NOMO-1 (cell line): Measurements from ENCODE around the gene STK32C.
"Not testable (repeated sequence)": the region's sequence is repeated elsewhere in the genome, so short reads cannot be mapped to it uniquely, and the experiment has no call there.

Source experiments
- DNase-seq, 2 experiments: peaks; one replicate each; lab custom pipeline; 2025; ENCODE audit not compliant: unreplicated experiment in 2 of 2; lab: John Stamatoyannopoulos, UW

STK32C gene

DNA sequence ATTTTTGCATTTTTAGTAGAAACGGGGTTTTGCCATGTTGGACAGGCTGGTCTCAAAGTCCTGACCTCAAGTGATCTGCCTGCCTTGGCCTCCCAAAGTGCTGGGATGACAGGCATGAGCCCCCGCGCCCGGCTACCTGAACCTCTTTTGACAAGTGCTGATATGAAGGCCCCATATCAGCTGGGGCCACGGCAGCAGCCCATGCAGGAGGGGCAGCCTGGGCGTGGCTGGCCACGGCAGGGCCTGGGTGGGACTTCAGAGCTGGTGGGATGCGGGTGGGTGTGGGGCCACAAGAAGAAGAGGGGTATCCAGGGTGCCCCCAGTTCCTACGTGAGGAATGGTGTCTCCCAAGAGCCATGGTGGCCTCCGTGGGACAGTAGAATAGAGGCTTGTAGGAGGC lies 31.1 kb upstream of the STK32C start:
- no peak for DNase-seq

DNA sequence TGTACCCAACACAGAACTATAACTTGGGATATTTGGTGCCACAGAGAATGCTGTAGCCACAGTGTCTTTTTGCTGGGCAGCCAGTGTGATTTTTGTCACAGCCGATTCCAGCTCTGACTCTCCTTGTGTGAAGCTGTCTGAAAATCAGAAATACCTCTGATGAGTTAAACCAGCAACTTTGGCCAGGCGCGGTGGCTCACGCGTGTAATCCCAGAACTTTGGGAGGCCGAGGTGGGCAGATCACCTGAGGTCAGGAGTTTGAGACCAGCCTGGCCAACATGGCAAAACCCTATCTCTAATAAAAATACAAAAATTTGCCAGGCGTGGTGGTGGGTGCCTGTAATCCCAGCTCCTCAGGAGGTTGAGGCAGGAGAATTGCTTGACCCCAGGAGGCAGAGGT lies 30.1 kb upstream of the STK32C start:
- not testable (repeated sequence) for DNase-seq

DNA sequence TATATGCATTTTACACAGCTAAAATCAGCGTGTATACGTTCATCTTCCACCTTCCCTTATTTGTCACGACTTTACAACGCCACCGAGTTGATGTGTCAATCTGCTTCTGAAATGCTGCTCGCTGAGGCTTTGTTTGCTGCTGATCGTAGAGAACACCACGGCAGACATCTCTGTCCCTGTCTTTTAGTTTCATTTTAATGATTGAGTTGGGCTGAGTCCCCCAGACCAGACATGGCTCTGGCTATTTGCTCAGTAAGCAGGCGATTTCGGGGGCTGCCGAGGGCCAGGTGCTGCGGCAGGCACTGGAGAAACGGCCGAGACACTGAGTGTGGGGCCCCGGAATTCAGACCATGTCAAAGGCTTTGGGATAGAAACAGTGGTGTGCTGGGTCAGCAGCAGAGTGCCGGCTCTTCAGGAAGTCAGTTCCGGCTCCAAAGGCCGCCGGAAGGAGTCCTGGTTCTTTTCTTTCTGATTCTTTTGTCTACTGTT lies 29.2 kb upstream of the STK32C start:
- peak; percentile 32 to 55 for DNase-seq

DNA sequence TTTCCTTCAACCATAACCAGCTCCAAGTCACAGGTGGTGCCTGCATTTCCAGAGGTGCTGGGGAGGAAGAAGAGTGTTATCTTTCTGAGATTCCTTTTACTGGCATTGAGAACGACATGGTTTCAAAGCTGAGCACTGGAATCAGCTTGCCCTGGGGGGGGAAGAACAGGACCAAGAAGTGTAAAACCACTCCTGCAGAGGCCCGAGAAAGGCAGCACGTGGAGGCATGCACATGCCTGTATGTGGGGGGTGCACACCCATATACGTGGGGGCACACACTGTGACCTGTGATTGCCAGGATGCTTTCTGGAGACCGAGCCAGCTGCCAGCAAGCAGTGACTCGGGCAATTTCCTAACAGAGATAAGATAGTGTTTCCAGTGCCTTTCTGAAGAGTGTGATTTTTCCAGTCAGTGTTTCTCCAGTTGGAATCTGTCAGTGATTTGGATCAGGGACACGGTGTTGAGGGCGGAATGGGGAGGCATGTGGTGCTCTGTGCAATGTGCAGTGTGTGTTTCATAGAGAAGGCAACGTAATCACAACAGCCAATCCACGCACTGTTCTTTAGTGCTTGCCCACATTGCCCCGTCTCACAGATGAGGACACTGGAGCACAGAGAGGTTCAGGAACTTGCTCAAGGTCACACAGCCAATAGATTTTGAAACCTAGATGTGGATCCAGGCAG lies 28.5 kb upstream of the STK32C start:
- DNase-seq = no peak

DNA sequence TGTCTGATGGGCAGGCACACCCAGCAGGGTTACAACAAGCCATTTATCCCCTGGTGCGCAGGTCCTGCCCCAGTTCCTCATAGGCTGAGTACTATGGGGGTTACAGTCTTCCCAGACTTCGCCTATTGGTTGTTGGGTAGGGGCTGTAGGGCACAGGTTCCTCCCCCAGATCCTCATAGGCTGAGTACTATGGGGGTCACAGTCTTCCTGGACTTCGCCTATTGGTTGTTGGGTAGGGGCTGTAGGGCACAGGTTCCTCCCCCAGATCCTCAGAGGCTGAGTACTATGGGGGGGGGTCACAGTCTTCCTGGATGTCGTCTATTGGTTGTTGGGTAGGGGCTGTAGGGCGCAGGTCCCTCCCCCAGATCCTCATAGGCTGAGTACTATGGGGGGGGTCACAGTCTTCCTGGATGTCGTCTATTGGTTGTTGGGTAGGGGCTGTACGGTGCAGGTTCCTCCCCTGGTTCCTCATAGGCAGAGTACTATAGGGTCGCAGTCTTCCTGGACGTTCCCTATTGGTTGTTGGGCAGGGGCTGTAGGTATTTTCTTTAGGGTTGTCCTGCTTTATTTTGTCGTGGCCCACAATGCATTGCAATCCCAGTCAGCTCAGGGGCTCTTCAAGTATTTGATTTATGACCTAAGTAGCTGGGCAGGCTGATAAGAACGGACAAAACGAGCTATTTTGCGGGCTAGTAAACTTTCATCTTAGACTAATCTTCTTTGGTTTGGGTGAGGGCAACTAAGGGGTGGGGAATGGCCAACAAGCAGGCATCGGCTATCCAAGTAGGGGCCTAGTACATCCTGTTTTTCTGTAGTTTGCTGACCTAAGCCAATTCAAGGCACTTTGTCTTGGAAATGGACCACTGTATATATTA lies 27.7 kb upstream of the STK32C start:
- peak; percentile 100 for DNase-seq

DNA sequence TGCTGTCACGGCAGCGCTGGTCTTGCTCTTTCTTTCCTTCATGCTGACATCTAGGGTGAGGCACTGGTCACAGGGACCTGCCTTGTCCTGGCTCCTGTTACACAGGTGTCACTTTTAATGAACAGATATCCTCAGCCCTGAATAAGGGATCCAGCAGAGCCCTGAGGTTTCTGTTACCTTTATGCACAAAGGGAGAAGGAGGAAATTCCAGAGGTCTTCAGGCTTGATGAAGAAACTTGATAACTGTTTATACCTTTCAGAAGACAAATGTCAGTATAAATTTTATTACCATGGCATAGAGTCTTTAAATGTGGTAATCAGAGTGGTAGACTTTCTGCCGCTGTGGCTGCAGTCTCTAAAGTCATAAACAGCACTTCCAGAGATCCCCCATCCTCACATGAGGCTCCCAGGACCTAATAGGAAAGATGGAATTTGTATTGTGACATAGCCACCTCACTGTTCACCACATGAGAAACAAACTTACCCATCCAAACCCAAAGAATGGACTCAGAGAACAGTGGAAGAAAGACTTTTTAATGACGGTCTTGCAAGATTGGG lies 27.0 kb upstream of the STK32C start:
- no peak for DNase-seq

DNA sequence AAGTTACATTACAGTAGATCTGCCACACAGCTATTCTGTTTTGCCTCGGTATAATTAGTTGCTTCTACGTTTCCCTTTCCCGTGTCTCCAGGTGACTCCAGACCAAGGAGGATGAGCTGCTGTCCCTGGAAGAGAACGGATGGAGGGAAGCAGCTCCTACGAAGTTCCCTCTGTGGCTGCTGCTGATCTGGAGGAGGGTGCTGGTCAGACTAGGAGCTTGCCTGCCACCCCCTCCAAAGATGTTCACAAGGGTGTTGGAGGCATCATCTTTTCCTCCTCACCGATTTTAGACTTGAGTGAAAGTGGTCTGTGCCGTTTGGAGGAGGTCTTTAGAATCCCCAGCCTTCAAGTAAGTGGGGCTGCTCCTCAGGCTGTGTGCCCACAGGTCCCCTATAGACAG lies 25.6 kb upstream of the STK32C start:
- no peak for DNase-seq

DNA sequence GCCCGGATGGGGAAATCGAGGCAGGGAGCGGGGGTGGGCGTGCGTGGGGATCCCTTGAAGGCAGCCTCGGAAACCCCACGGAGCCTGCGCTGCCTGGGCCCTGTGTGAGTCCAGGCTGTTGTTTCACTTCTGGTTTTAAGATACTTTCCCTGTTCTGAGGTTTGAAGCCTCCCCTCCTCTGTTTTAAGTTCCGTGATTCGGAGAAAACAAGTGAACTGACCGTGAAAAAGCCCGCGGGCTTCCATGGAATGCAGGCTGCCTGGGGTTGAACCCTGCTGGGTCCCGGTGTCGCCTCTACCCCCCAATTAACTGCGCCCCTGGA lies 24.6 kb upstream of the STK32C start:
- peak; percentile 68 to 86 for DNase-seq

DNA sequence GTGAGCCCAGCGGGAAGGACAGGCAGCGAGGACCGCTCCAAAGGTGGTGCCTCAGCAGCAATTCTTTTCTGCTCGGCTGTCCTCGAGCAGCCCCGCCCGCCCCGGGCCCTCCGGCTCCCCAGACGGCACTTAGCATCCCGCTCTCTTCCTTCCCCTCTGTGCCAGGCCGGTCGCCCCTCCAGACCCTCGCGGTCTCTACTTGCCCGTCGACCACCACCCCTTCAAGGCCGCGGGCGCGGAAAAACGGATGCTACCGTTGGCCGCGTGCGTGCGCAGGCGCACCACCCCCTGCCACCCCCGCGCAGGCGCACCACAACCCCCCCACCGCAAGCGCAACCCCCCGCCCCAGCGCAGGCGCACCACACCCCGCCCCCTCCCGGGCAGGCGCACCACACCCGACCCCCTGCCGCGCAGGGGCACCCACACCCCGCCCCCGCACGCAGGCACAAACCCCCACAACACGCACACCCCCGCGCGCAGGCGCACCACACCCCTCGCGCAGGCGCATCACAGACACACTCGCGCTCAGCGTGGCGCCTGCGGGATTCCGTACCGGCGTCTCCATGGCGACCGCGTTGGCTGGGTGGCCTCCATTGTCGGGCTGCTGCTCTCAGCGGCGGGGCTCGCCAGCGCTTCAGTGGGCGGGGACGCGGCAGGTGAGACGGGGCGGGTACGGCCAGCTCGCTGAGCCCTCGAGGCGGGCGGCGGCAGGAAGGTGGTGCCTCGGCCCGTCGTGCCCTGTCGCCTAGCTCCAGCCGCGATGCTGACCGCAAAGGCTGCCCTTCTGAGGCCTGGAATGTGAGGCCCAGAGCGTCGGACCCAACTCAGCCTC lies 24.1 kb upstream of the STK32C start, which contains the start of gene LRRC27:
TSS of gene LRRC27 (plus strand) at position 593 of the 832 bp plus-strand sequence. CDS start 1,332 bp downstream, outside the sequence.
- DNase-seq = peak; percentile 93 to 99

DNA sequence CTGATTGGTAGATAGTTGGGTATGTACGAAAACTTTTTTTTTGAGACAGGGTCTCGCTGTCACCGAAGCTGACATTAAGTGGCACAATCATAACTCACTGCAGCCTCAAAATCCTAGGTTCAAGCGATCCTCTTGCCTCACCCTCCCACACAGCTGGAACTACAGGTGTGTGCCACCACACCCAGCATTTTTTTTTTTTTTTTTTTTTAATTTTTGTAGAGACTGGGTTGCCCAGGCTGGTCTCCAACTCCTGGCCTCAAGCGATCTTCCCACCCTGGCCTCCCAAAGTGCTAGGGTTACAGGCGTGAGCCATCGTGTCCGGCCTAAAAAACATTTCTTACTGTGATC lies 22.7 kb upstream of the STK32C start:
- DNase-seq = no peak

DNA sequence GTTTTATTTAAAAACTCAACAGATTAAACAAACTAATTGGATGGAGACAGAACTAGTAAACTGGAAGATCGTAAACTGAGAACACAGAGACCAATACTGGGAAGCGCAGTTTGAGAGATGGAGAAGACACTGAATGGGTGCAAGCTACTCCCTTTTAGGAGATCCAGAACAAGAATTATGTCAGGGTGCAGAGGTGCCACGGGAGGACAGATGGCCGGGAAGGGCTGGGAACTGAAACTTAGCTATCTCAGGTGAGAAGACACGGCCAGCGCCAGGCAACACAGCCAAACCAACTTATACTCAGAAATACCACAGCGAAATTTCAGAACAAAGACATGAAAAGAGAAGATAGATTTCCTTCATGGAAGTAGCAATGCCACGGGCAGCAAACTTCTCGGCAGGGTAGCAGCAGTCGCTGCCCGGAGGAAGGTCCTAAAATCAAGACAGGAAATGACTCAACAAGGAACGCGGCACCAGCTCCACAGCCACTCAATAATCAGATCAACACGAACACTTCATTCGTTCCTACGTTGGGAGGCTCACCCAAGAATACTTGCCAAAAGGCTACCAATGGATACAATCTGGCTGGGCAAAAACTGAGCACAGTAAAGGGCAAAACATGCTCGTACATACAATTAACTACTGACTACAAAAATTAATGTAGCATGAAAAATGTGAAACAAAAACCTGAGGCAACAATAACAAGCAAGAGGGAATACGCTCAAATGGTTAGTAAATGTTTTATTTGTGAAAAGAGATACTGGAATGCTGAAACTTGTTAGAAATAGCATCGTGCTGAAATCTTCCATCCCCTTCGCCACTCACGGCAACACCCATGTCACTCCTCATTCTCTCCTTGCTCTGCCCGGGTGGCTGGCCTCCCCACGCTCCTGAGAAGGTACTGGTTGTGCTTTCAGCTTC lies 22.1 kb upstream of the STK32C start:
- DNase-seq = peak; percentile 24 to 62

DNA sequence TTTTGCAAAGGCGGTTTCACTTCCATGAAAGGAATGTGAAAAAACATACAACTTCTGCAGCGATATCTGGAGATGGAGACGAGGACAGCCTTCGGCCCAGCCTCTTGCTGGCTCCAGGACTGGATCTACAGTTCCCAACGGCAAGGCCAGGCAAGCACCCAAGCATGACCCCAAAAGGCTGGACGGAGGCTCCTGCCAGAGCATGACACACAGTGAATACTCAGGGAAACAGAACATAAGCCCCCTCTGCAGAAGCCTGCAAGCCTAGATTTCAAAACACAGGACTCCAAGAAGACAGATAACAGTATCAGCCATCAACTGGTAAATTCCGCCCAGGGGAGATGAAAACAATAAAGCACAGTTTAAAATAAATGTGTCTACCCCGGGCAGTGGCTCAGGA lies 21.0 kb upstream of the STK32C start:
- no peak for DNase-seq

DNA sequence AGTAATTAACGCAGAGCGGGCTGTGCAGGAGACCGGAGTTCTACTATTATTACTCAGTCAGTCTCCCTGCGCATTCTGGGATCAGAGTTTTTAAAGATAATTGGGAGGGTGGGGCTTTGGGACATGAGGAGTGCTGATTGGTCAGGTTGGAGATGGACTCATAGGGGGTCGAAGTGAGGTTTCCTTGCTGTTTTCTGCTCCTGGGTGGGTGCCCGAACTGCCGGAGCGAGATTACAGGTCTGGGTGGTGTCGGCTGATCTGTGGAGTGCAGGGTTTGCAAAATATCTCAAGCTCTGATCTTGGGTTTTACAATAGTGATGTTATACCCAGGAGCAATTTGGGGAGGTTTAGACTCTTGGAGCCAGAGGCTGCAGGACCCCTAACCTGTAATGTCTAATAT lies 20.4 kb upstream of the STK32C start:
- DNase-seq = no peak

DNA sequence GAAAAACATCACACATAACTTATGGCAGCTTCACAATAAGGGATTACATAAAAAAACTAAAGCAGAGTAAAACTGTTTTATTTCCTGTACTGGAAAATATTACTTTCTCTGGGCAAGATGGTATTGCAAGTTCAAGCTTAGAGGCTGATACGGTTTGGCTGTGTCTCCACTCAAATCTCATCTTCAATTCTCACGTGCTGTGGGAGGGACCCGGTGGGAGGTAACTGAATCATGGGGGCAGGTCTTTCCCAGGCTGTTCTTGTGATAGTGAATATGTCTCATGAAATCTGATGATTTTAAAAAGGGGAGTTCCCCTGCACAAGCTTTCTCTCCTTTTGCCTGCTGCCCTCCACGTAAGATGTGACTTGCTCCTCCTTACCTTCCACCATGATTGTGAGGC lies 19.2 kb upstream of the STK32C start:
- DNase-seq = no peak

DNA sequence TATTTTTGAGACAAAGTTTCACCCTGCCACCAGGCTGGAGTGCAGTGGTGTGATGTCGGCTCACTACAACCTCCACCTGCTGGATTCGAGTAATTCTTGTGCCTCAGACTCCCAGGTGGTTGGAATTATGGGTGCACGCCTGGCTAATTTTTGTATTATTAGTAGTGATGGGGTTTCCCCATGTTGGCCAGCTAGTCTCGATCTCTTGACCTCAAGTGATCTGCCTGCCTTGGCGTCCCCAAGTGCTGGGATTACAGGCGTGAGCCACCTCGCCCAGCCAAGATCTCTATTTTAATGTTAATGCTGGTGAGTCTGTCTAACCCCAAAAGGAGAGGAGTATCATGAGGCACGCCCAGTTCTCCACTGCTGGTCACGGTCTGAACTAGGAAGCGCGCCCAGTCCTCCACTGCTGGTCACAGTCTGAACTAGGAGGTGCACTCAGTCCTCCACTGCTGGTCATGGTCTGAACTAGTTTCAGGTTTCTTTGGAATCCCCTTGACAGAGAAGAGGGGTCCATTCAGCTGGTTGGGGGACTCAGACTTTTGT lies 18.7 kb upstream of the STK32C start:
- no peak for DNase-seq

DNA sequence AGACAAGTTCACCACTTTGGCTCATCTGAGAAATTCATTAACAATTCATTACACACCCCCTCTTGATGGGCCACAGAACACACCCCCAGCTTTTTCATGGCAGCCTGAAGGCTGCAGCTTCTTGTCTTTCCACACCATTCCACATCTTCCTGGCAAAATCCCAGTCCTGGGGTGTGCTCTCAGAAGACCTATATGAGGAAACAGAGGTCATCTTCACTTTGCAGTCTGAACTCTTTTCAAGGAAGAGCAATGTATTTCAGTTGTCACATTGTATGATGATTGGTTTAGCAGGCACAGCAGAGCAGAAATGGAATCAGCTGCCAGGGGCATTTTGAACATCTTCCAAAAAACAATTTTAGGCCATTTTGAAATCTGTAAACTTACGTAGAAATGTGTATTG lies 16.4 kb upstream of the STK32C start:
- no peak for DNase-seq

DNA sequence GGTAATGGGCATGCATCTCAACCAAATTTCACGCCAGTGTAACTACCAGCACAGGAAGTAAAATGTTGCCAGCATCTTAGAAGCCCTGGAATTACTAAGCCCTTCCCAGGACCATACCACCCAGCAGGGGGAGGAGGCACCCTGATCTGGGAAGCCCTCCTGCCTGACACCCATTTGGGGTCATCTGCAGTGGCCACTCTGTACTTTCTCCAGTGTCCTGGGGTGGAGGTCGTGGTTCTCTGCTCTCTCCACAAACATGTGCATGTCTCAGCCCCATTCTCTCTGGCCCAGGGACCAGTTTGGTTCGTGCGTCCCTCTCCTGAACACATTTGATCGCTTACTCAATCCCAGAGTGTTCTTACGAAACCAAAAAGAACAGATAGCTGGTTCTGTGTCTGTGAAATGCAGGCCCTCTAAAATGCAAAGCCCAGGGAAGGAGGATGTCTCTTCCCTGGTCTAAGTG lies 14.9 kb upstream of the STK32C start:
- DNase-seq = peak; percentile 38 to 65

DNA sequence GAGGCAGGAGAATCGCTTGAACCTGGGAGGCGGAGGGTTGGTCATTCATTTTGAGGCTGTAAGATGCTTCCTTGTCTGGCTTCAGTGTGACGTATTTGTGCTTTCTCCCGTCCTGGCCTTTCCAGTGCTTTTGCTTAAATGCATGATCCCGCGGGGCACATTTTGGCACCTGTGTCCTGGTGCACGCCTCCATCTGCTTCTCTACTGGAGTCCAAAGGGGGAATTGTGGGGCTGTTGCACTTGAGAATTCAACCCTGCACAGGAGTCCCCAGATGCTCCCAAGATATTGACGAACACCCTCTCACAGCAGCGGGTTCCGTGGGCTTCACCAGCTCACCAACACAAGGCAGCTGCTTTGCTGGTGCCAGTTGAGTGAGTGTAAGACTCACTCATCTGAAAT lies 14.0 kb upstream of the STK32C start:
- no peak for DNase-seq

DNA sequence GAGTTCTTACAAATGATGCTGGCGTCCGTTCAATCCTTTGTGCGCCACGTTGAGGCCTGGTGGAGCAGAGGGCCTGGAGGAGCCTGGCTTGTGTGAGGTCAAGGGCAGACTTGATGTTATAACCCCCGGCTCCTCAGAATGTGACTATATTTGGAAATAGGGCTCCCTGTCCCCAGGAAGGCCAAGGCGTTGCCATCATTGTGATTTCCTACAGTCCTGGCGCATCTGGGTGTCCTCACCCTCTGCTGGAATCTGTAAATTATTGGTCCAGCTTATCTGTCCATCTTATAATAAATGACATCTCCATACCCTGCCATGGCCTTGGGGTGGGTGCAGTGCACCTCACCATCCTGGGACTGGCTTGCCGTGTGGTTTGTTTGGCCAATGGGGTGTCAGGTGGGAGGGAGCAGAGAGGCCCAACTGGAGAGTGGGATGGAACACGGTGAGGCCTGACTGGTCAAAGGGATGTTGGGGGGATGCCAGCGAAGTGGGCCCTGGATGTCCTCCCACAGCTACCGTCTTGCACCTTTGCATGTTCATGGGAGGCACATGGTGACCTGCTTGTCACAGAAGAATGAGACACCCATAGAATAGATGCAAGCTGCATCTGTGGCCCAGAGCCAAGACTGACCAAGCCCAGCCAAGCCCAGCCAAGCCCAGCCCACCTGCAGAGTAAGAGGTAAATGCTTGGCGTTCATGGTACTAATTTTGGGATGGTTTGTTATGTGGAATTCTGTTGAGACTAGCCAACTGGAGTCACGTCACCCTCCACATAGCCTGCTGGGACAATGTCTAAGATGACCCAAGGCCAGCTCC lies 13.1 kb upstream of the STK32C start:
- DNase-seq = no peak
